ENCODE measurements around the gene STIMATE. TPM values are rescaled to one million over a fixed set of nuclear protein-coding genes. Genes with fewer than 3 reads are reported as not detected.

The STIMATE gene
- total and polyA plus RNA-seq, 9 of the 15 experiments (the other 6 are each of a cell fraction or from before 2014, with no cell fraction given): 0.14 to 7.7 (median 4.9) TPM

DNA sequence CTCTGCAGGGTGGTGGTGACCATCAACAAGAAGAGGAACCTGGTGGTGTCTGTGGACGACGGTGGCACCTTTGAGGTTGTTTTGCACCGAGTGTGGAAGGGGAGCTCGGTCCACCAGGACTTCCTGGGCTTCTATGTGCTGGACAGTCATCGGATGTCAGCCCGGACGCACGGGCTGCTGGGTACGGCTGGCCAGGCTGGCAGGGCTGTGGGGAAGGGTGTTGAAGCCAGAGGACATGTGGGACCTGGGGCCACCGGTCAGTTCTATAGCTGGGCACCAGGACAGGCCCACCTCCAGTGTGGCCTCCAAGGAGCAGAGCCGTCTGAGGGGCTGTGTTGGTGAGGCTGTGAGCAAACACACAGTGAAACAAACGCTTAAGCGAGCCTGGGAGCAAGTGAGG is 106.6 kb downstream of the STIMATE start:
- FAIRE-seq: no peak
- Histone ChIP-seq H4K20me1 (replicated peaks; ENCODE audit: control insufficient read depth, insufficient read depth, low read length) (no peaks in the 10 kb centered on the region), H3K4me1 (replicated peaks in 1 of 2; ENCODE audit: control insufficient read depth in 2 of 2, insufficient read depth in 2 of 2, low read length in 2 of 2) (peaks cover 0 to 11% of the 10 kb centered on the region in 2 experiments; a peak in 2 of 5 replicates), H3K79me2 (ENCODE audit: control insufficient read depth, insufficient read depth, low read length) (no peaks in the 10 kb centered on the region), H3K36me3 (ENCODE audit: control insufficient read depth, insufficient read depth, low read length) (no peaks in the 10 kb centered on the region), H3K4me2 (ENCODE audit: insufficient read depth, low read length) (no peak overlapping the region), H3K27me3 (ENCODE audit: control insufficient read depth in 2 of 2, insufficient read depth in 2 of 2, low read length in 2 of 2) (peaks cover 0 to 19% of the 10 kb centered on the region in 2 experiments; a peak in 2 of 5 replicates), H2AFZ (ENCODE audit: low read depth, low read length) (no peak overlapping the region), H3K9me1 (ENCODE audit: control insufficient read depth, insufficient read depth, low read length) (no peaks in the 10 kb centered on the region), H3K9ac (ENCODE audit: insufficient read depth in 1 of 2, low read depth in 2 of 2, low read length in 2 of 2) (no peak overlapping the region), H3K4me3 (no peak overlapping the region), H3K27ac (ENCODE audit: extremely low read depth, low read depth, low read length) (no peak overlapping the region), H3K9me3 (replicated peaks; ENCODE audit: control insufficient read depth, insufficient read depth, low read depth, low read length) (no peaks in the 10 kb centered on the region)
- ChIA-PET POLR2A (no interaction called here), CTCF (ENCODE audit: low intra/inter-chr PET ratio) (no interaction called here)
- no peak for DNase-seq (ENCODE audit: extremely low read depth in 1 of 4, low spot score in 3 of 4)
- no peak for ATAC-seq
- intact Hi-C loops (cut with micrococcal nuclease): no loop called here
- in situ Hi-C loops (cut with MboI): no loop called here
- WGBS (ENCODE audit: insufficient coverage, low coverage, missing lambda C conversion rate): 14% methylated on average over 10 of the region's 13 CpGs
- no TSS peak for BruUV-seq (replicated peaks)
- TF ChIP-seq STAG1 (CRISPR knock-in tag; IDR thresholded peaks at IDR 0.05; ENCODE audit: borderline replicate concordance): no peak
- no peak for TF ChIP-seq CHCHD3 (CRISPR knock-in tag; IDR thresholded peaks at IDR 0.05)
- no peak for TF ChIP-seq ZNF507 (tag; conservative IDR thresholded peaks at IDR 0.05)
- TF ChIP-seq, protein P1, sequence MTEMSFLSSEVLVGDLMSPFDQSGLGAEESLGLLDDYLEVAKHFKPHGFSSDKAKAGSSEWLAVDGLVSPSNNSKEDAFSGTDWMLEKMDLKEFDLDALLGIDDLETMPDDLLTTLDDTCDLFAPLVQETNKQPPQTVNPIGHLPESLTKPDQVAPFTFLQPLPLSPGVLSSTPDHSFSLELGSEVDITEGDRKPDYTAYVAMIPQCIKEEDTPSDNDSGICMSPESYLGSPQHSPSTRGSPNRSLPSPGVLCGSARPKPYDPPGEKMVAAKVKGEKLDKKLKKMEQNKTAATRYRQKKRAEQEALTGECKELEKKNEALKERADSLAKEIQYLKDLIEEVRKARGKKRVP (CRISPR knock-in tag; IDR thresholded peaks at IDR 0.05): no peak
- TF ChIP-seq SMAD2 (IDR thresholded peaks at IDR 0.05; ENCODE audit: low read depth, low read length): no peak
- no peak for TF ChIP-seq ZSCAN32 (CRISPR knock-in tag; IDR thresholded peaks at IDR 0.05)
- TF ChIP-seq, protein P2, sequence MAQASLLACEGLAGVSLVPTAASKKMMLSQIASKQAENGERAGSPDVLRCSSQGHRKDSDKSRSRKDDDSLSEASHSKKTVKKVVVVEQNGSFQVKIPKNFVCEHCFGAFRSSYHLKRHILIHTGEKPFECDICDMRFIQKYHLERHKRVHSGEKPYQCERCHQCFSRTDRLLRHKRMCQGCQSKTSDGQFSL (CRISPR knock-in tag; IDR thresholded peaks at IDR 0.05): no peak
- TF ChIP-seq, protein P2 (tag; IDR thresholded peaks at IDR 0.05): no peak
- no peak for TF ChIP-seq SRSF1 (IDR thresholded peaks at IDR 0.05; ENCODE audit: low read depth, low read length)
- TF ChIP-seq, protein P3, sequence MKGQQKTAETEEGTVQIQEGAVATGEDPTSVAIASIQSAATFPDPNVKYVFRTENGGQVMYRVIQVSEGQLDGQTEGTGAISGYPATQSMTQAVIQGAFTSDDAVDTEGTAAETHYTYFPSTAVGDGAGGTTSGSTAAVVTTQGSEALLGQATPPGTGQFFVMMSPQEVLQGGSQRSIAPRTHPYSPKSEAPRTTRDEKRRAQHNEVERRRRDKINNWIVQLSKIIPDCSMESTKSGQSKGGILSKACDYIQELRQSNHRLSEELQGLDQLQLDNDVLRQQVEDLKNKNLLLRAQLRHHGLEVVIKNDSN (CRISPR knock-in tag; IDR thresholded peaks at IDR 0.05): no peak
- no peak for TF ChIP-seq KLF1 (tag; IDR thresholded peaks at IDR 0.05)
- TF ChIP-seq, protein P4, sequence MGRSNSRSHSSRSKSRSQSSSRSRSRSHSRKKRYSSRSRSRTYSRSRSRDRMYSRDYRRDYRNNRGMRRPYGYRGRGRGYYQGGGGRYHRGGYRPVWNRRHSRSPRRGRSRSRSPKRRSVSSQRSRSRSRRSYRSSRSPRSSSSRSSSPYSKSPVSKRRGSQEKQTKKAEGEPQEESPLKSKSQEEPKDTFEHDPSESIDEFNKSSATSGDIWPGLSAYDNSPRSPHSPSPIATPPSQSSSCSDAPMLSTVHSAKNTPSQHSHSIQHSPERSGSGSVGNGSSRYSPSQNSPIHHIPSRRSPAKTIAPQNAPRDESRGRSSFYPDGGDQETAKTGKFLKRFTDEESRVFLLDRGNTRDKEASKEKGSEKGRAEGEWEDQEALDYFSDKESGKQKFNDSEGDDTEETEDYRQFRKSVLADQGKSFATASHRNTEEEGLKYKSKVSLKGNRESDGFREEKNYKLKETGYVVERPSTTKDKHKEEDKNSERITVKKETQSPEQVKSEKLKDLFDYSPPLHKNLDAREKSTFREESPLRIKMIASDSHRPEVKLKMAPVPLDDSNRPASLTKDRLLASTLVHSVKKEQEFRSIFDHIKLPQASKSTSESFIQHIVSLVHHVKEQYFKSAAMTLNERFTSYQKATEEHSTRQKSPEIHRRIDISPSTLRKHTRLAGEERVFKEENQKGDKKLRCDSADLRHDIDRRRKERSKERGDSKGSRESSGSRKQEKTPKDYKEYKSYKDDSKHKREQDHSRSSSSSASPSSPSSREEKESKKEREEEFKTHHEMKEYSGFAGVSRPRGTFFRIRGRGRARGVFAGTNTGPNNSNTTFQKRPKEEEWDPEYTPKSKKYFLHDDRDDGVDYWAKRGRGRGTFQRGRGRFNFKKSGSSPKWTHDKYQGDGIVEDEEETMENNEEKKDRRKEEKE (IDR thresholded peaks at IDR 0.05; ENCODE audit: borderline replicate concordance in 1 of 2, control insufficient read depth in 1 of 2, low read depth in 2 of 2, low read length in 1 of 2): no peak
- no peak for TF ChIP-seq FUS (optimal IDR thresholded peaks at IDR 0.05; ENCODE audit: low read depth, low read length)
- no peak for TF ChIP-seq PHF8 (IDR thresholded peaks at IDR 0.05; ENCODE audit: borderline replicate concordance, low read length)
- no peak for TF ChIP-seq IRF2 (CRISPR knock-in tag; IDR thresholded peaks at IDR 0.05)
- TF ChIP-seq, protein P5, sequence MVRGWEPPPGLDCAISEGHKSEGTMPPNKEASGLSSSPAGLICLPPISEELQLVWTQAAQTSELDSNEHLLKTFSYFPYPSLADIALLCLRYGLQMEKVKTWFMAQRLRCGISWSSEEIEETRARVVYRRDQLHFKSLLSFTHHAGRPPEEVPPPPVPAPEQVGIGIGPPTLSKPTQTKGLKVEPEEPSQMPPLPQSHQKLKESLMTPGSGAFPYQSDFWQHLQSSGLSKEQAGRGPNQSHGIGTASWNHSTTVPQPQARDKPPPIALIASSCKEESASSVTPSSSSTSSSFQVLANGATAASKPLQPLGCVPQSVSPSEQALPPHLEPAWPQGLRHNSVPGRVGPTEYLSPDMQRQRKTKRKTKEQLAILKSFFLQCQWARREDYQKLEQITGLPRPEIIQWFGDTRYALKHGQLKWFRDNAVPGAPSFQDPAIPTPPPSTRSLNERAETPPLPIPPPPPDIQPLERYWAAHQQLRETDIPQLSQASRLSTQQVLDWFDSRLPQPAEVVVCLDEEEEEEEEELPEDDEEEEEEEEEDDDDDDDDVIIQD (CRISPR knock-in tag; IDR thresholded peaks at IDR 0.05): no peak

Measured in K562 (cell line).